ENCODE results near the gene HLX. TPM values are rescaled to one million over a fixed set of nuclear protein-coding genes. Genes with fewer than 3 reads are reported as not detected.

HLX gene
- total and polyA plus RNA-seq, 2 of the 13 experiments (the other 11 are each of a cell fraction or from before 2014, with no cell fraction given): 0.30 to 0.35 TPM

DNA sequence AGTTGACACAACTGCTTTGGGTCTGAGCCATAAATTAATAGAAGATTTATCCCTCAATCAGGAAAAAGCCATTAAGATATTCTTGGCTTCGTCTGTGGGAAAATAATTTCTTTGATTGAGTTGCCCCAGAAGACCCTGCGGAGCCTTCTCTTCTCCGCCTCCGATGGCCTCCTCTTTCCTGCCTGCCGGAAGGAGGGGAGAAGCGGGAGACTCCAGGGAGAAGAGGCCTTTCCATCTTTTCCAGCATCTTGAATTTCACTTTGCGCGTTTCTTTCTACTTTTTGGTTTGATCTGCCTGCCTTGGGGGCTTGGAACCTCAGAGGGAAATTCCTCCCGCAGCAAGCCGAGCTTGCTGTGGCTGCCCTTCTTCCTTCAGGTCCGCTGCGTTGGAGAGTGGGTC lies 16.8 kb downstream of the HLX start (continued):
- TF ChIP-seq, protein P1, sequence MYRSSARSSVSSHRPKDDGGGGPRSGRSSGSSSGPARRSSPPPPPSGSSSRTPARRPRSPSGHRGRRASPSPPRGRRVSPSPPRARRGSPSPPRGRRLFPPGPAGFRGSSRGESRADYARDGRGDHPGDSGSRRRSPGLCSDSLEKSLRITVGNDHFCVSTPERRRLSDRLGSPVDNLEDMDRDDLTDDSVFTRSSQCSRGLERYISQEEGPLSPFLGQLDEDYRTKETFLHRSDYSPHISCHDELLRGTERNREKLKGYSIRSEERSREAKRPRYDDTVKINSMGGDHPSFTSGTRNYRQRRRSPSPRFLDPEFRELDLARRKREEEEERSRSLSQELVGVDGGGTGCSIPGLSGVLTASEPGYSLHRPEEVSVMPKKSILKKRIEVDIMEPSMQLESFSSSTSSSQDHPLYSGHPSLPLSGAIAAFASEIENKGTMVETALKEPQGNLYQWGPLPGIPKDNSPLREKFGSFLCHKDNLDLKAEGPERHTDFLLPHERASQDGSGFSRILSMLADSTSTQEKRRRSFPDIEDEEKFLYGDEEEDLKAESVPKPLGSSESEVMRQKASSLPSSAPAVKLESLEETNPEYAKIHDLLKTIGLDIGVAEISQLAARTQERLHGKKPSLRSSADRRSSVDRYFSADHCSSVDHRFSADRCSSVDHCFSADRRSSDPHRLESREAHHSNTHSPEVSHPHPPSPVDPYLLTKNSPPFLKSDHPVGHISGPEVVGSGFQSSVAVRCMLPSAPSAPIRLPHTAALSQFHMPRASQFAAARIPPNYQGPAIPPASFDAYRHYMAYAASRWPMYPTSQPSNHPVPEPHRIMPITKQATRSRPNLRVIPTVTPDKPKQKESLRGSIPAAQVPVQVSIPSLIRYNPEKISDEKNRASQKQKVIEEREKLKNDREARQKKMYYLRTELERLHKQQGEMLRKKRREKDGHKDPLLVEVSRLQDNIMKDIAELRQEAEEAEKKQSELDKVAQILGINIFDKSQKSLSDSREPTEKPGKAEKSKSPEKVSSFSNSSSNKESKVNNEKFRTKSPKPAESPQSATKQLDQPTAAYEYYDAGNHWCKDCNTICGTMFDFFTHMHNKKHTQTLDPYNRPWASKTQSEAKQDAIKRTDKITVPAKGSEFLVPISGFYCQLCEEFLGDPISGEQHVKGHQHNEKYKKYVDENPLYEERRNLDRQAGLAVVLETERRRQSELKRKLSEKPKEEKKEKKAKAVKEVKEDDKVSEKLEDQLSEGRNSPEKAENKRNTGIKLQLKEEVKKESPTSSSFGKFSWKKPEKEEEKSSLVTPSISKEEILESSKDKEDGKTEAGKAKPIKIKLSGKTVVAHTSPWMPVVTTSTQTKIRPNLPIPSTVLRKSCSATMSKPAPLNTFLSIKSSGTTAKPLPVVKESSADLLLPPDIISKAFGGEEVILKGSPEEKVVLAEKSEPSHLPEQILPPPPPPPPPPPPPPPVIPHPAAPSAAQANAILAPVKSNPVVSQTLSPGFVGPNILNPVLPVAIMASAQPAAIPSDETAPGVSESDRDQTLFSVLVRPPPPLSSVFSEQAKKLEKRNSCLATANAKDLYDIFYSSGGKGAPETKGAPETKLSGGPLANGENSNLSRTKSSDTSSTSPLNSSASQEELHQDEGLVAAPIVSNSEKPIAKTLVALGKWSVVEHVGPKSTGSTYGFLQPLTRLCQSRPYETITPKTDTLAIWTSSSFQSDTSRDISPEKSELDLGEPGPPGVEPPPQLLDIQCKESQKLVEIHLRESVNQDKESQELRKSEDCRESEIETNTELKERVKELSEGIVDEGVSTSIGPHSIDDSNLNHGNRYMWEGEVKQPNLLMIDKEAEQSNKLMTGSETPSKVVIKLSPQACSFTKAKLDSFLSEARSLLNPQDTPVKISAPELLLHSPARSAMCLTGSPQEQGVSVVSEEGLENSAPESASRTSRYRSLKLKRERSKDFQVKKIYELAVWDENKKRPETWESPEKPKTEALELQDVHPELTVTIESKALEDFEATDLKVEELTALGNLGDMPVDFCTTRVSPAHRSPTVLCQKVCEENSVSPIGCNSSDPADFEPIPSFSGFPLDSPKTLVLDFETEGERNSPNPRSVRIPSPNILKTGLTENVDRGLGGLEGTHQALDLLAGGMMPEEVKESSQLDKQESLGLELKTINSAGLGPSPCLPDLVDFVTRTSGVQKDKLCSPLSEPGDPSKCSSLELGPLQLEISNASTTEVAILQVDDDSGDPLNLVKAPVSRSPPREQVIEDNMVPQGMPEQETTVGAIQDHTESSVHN (CRISPR knock-in tag; IDR thresholded peaks at IDR 0.05): no peak
- TF ChIP-seq MATR3 (CRISPR knock-in tag; IDR thresholded peaks at IDR 0.05) (no peak), NR2F6 (IDR thresholded peaks at IDR 0.05) (no peak), NR2F6 (CRISPR knock-in tag; IDR thresholded peaks at IDR 0.05) (no peak), ZNF883 (CRISPR knock-in tag; IDR thresholded peaks at IDR 0.05; ENCODE audit: not compliant biosample characterization) (no peak), MAFF (IDR thresholded peaks at IDR 0.05; ENCODE audit: low read depth, low read length) (no peak), MIXL1 (CRISPR knock-in tag; IDR thresholded peaks at IDR 0.05) (no peak), CBX1 (IDR thresholded peaks at IDR 0.05; ENCODE audit: low read depth) (no peak), U2AF2 (IDR thresholded peaks at IDR 0.05; ENCODE audit: low read depth, low read length) (no peak)
- TF ChIP-seq, protein P2, sequence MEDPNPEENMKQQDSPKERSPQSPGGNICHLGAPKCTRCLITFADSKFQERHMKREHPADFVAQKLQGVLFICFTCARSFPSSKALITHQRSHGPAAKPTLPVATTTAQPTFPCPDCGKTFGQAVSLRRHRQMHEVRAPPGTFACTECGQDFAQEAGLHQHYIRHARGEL (CRISPR knock-in tag; IDR thresholded peaks at IDR 0.05): no peak

All from HepG2 (cell line).